ENCODE measurements around the gene MBTPS1. TPM values are rescaled to one million over a fixed set of nuclear protein-coding genes. Genes with fewer than 3 reads are reported as not detected.

The MBTPS1 gene
- total RNA-seq, 3 donors from 2014 or later (not counting 1 experiment from before 2014, with no cell fraction given) = 85.2 to 124 (median 113) TPM

- H3K4me3 Mint-ChIP-seq = no peak overlapping the region
- H3K27ac Mint-ChIP-seq = no peak overlapping the region
- 29% methylated on average over 5 of the region's 5 CpGs for WGBS (ENCODE audit: insufficient coverage)
- H3K4me1 Mint-ChIP-seq = no peaks in the 10 kb centered on the region
- Histone ChIP-seq H3K9me3 (ENCODE audit: control insufficient read depth, insufficient read depth, low read length) (no peaks in the 10 kb centered on the region), H3K27me3 (ENCODE audit: control insufficient read depth, insufficient read depth, low read length) (peaks cover 5% of the 10 kb centered on the region), H3K4me1 (ENCODE audit: control insufficient read depth, insufficient read depth, low read length) (no peaks in the 10 kb centered on the region), H3K36me3 (ENCODE audit: control insufficient read depth, insufficient read depth, low read length) (peaks cover under 1% of the 10 kb centered on the region), H3K4me3 (ENCODE audit: low read length) (no peak overlapping the region), H3K27ac (ENCODE audit: low read length) (no peak overlapping the region)
- peaks cover 10 to 11% of the 10 kb centered on the region in 2 donors for H3K27me3 Mint-ChIP-seq (ENCODE audit: low read depth in 2 of 2)
- no peaks in the 10 kb centered on the region for H3K36me3 Mint-ChIP-seq
- DNase-seq (no peak), ATAC-seq (no peak)
- H3K9me3 Mint-ChIP-seq = no peaks in the 10 kb centered on the region
- intact Hi-C loops (cut with micrococcal nuclease) = no loop called here
- no peak for TF ChIP-seq CTCF (IDR thresholded peaks at IDR 0.05)
Measured at GRCh38 chr16:84044118-84044488, 72.6 kb downstream of the MBTPS1 start.

- no peak overlapping the region for H3K4me3 Mint-ChIP-seq
- 36% methylated on average over 18 of the region's 18 CpGs for WGBS (ENCODE audit: insufficient coverage)
- no peak overlapping the region for H3K27ac ChIP-seq (ENCODE audit: low read length)
- TF ChIP-seq CTCF (IDR thresholded peaks at IDR 0.05) = no peak
- no peaks in the 10 kb centered on the region for H3K9me3 ChIP-seq (ENCODE audit: control insufficient read depth, insufficient read depth, low read length)
- no peak for ATAC-seq
- no peaks in the 10 kb centered on the region for H3K9me3 Mint-ChIP-seq
- no peak overlapping the region for H3K27ac Mint-ChIP-seq
- no peak overlapping the region for H3K4me3 ChIP-seq (ENCODE audit: low read length)
- H3K4me1 ChIP-seq (ENCODE audit: control insufficient read depth, insufficient read depth, low read length) = no peaks in the 10 kb centered on the region
- H3K27me3 ChIP-seq (ENCODE audit: control insufficient read depth, insufficient read depth, low read length) = peaks cover 5% of the 10 kb centered on the region
- H3K4me1 Mint-ChIP-seq = no peaks in the 10 kb centered on the region
- peaks cover 10 to 11% of the 10 kb centered on the region in 2 donors for H3K27me3 Mint-ChIP-seq (ENCODE audit: low read depth in 2 of 2)
- no peak for DNase-seq
- H3K36me3 Mint-ChIP-seq = no peaks in the 10 kb centered on the region
- no peaks in the 10 kb centered on the region for H3K36me3 ChIP-seq (ENCODE audit: control insufficient read depth, insufficient read depth, low read length)
- intact Hi-C loops (cut with micrococcal nuclease) = no loop called here
Measured at GRCh38 chr16:84043486-84044117, 73.1 kb downstream of the MBTPS1 start.

GRCh38 chr16:84042879-84043485 is 73.8 kb downstream of the MBTPS1 start:
- H3K27me3 Mint-ChIP-seq (ENCODE audit: low read depth in 2 of 2) = peaks cover 10 to 11% of the 10 kb centered on the region in 2 donors
- no peaks in the 10 kb centered on the region for H3K4me1 ChIP-seq (ENCODE audit: control insufficient read depth, insufficient read depth, low read length)
- no peak for TF ChIP-seq CTCF (IDR thresholded peaks at IDR 0.05)
- no peak overlapping the region for H3K4me3 Mint-ChIP-seq
- H3K36me3 ChIP-seq (ENCODE audit: control insufficient read depth, insufficient read depth, low read length) = no peaks in the 10 kb centered on the region
- no peak for DNase-seq
- no peaks in the 10 kb centered on the region for H3K9me3 Mint-ChIP-seq
- ATAC-seq = no peak
- no peak overlapping the region for H3K27ac Mint-ChIP-seq
- H3K4me3 ChIP-seq (ENCODE audit: low read length) = no peak overlapping the region
- no peaks in the 10 kb centered on the region for H3K9me3 ChIP-seq (ENCODE audit: control insufficient read depth, insufficient read depth, low read length)
- 63% methylated on average over 22 of the region's 22 CpGs for WGBS (ENCODE audit: insufficient coverage)
- intact Hi-C loops (cut with micrococcal nuclease) = no loop called here
- H3K36me3 Mint-ChIP-seq = no peaks in the 10 kb centered on the region
- no peak overlapping the region for H3K27ac ChIP-seq (ENCODE audit: low read length)
- no peaks in the 10 kb centered on the region for H3K4me1 Mint-ChIP-seq
- peaks cover 5% of the 10 kb centered on the region for H3K27me3 ChIP-seq (ENCODE audit: control insufficient read depth, insufficient read depth, low read length)

Data from natural killer cell (primary cell).